BE2C (cell line): ENCODE data around the gene OVOL2.

Experiments used
- DNase-seq: peaks from one replicate; pipeline ENCODE4 v3.0.0-alpha.2; 2020
- H3K27me3 ChIP-seq: fragments of 250-450 bp; sonication (Bioruptor Pico); 2 replicates; pipeline ENCODE4 v1.5.1; 2020; ENCODE audit warnings: mild to moderate bottlenecking
- H3K36me3 ChIP-seq: fragments of 250-450 bp; sonication (Bioruptor Pico); 2 replicates; pipeline ENCODE4 v1.5.1; 2020; ENCODE audit warnings: mild to moderate bottlenecking
- H3K4me1 ChIP-seq: fragments of 250-450 bp; sonication (Bioruptor Pico); 2 replicates; pipeline ENCODE4 v1.5.1; 2020
- H3K4me3 ChIP-seq: 2 replicates; pipeline ENCODE4 v1.5.1; 2011; ENCODE audit warnings: low read depth, low read length
- H3K9me3 ChIP-seq: fragments of 250-450 bp; sonication (Bioruptor Pico); 2 replicates; pipeline ENCODE4 v1.5.1; 2020
- TF ChIP-seq, protein P1 (sequence below): IDR thresholded peaks from 2 replicates; pipeline ENCODE4 v1.5.1; 2012; ENCODE audit warnings: mild to moderate bottlenecking, low read depth, low read length

Gene OVOL2

GRCh38 chr20:17987988-17988387 lies 69.7 kb downstream of the OVOL2 start:
- TF ChIP-seq, protein P1, sequence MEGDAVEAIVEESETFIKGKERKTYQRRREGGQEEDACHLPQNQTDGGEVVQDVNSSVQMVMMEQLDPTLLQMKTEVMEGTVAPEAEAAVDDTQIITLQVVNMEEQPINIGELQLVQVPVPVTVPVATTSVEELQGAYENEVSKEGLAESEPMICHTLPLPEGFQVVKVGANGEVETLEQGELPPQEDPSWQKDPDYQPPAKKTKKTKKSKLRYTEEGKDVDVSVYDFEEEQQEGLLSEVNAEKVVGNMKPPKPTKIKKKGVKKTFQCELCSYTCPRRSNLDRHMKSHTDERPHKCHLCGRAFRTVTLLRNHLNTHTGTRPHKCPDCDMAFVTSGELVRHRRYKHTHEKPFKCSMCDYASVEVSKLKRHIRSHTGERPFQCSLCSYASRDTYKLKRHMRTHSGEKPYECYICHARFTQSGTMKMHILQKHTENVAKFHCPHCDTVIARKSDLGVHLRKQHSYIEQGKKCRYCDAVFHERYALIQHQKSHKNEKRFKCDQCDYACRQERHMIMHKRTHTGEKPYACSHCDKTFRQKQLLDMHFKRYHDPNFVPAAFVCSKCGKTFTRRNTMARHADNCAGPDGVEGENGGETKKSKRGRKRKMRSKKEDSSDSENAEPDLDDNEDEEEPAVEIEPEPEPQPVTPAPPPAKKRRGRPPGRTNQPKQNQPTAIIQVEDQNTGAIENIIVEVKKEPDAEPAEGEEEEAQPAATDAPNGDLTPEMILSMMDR = no peak
- no peak overlapping the region for H3K4me3 ChIP-seq
- H3K4me1 ChIP-seq = no peaks in the 10 kb centered on the region
- no peaks in the 10 kb centered on the region for H3K27me3 ChIP-seq
- H3K36me3 ChIP-seq = peaks cover 16% of the 10 kb centered on the region
- DNase-seq = no peak
- no peaks in the 10 kb centered on the region for H3K9me3 ChIP-seq

DNA sequence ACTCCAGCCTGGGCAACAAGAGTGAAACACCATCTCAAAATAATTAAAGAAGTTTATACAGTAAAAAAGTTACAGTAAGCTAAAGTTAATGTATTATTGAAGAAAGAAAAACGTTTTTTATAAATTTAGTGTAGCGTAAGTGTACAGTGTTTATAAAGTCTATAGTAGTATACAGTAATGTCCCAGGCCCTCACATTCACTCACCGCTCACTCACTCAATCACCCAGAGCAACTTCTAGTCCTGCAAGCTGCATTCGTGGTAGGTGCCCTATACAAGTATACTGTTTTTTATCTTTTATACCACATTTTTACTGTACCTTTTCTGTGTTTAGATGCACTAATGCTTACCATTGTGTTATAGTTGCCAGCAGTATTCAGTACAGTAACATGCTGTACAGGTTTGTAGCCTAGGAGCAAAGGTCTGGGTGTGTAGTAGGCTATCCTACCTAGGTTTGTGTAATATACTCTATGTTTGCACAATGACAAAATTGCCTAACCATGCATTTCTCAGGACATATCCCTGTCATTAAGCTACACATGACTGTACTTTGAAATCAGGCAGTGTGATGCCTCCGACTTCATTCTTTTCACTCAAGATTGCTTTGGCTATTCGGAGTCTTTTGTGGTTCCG lies 72.2 kb downstream of the OVOL2 start:
- TF ChIP-seq, protein P1 = no peak
- DNase-seq = no peak
- Histone ChIP-seq H3K4me3 (no peak overlapping the region), H3K4me1 (no peaks in the 10 kb centered on the region), H3K27me3 (no peaks in the 10 kb centered on the region), H3K9me3 (no peaks in the 10 kb centered on the region), H3K36me3 (peaks cover 15% of the 10 kb centered on the region)

- H3K4me3 ChIP-seq = no peak overlapping the region
- H3K9me3 ChIP-seq = no peaks in the 10 kb centered on the region
- peaks cover 19% of the 10 kb centered on the region for H3K36me3 ChIP-seq
- no peak for DNase-seq
- H3K4me1 ChIP-seq = no peaks in the 10 kb centered on the region
- TF ChIP-seq, protein P1 = no peak
- H3K27me3 ChIP-seq = no peaks in the 10 kb centered on the region
Measured at GRCh38 chr20:17976305-17976704, 81.4 kb downstream of the OVOL2 start.
